G401 (cell line): ENCODE measurements around the gene RAD51C. TPM values are rescaled to one million over a fixed set of nuclear protein-coding genes. Genes with fewer than 3 reads are reported as not detected.
A peak's percentile ranks its signal among the peaks of the same experiment; 100 is the strongest.
"Not testable (repeated sequence)": the region's sequence is repeated elsewhere in the genome, so short reads cannot be mapped to it uniquely, and the experiment has no call there.

Source experiments
- DNase-seq: peaks from one replicate; pipeline ENCODE4 v3.0.0-alpha.2; 2015; ENCODE audit warnings: low spot score
- in situ Hi-C: cut with HindIII; loops from 2 replicates; pipeline ENCODE4 v1.10.0; 2016; ENCODE audit warnings: low sequenced_read_pairs, mixed read lengths
- total RNA-seq: library from RNA; depleted of rRNA; stranded (reverse); fragments of >200 nt; shearing (Covaris generic); gene quantifications from 2 replicates; pipeline ENCODE4 v1.2.3, GENCODE V29; 2014; rRNA removed

RAD51C gene
- total RNA-seq: 81.2 and 112 TPM in 2 replicates

DNA sequence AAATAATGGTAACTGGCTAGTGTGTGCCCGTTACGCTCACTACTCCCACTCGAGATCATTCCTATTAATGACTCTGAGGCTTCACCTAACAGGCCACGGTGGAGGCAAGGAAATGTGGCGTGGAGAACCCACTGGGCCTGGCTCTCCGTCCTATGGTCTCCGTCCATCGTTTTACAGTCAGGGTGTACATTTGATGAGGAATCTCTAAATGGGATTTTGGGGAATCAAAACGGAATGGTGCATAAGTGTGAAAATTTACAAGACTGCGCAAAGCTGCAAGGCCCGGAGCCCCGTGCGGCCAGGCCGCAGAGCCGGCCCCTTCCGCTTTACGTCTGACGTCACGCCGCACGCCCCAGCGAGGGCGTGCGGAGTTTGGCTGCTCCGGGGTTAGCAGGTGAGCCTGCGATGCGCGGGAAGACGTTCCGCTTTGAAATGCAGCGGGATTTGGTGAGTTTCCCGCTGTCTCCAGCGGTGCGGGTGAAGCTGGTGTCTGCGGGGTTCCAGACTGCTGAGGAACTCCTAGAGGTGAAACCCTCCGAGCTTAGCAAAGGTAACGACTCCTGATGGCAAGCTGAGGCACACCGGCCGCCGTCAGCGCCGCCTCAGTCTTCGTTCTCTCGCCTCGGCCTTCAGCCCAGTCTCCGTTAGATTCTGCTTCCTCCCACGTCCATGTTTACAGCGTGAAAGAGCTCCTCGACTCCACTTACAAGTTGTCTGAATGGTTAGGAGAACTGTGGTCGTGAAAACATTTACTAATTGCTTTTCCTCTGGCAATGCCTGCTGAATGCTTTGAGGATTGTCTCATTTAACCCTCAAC lies at the start of gene RAD51C:
RAD51C (plus strand) TSS at position 364 of the 817 bp plus-strand sequence; CDS start at position 406, 42 bp downstream.
- peak; percentile 89 for DNase-seq
- in situ Hi-C loops: no loop called here

- in situ Hi-C loops: no loop called here
- DNase-seq: no peak
Observed at GRCh38 chr17:58643147-58643546, 49.3 kb upstream of the RAD51C start.

DNA sequence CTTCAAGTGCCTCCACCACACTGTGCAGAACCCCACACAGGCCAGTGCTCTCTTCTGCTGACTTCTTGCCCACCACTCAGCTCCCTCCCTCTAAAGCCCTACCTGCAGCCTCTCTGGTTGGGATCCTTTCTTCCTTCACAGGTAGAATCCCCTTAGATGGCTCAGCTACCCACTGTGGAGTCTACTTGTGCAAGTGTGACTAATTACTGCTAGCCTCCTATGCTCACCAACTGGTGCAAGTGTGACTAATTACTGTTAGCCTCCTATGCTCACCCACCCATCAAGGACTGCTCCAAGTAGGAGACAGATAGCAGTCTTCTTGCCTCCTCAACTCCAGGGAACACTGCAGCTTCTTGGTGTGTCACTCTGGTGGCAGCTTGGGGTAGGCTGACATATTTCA lies 44.2 kb upstream of the RAD51C start:
- in situ Hi-C loops: no loop called here

GRCh38 chr17:58657962-58658803 lies 34.2 kb upstream of the RAD51C start:
- DNase-seq, in situ Hi-C loops: not testable (repeated sequence)

More for the DNA sequence above, 44.2 kb upstream of the RAD51C start:
- no peak for DNase-seq

GRCh38 chr17:58658804-58659713 lies 33.3 kb upstream of the RAD51C start:
- DNase-seq: peak; percentile 95
- in situ Hi-C loops: no loop called here

GRCh38 chr17:58659714-58660084 lies 32.7 kb upstream of the RAD51C start:
- in situ Hi-C loops: not testable (repeated sequence)

GRCh38 chr17:58660621-58661020 lies 31.8 kb upstream of the RAD51C start:
- in situ Hi-C loops: no loop called here
- DNase-seq: no peak

More at GRCh38 chr17:58659714-58660084, 32.7 kb upstream of the RAD51C start:
- DNase-seq: not testable (repeated sequence)

- in situ Hi-C loops: no loop called here
- DNase-seq: no peak
Observed at GRCh38 chr17:58661499-58661898, 30.9 kb upstream of the RAD51C start.

GRCh38 chr17:58664302-58664701 lies 28.1 kb upstream of the RAD51C start:
- no peak for DNase-seq
- in situ Hi-C loops: no loop called here

GRCh38 chr17:58665946-58666857 lies 26.2 kb upstream of the RAD51C start:
- in situ Hi-C loops: no loop called here

GRCh38 chr17:58666858-58667267 lies 25.5 kb upstream of the RAD51C start:
- no peak for DNase-seq
- in situ Hi-C loops: no loop called here

More at GRCh38 chr17:58665946-58666857, 26.2 kb upstream of the RAD51C start:
- no peak for DNase-seq

- in situ Hi-C loops: no loop called here
- DNase-seq: no peak
Observed at GRCh38 chr17:58667934-58668597, 24.3 kb upstream of the RAD51C start.

DNA sequence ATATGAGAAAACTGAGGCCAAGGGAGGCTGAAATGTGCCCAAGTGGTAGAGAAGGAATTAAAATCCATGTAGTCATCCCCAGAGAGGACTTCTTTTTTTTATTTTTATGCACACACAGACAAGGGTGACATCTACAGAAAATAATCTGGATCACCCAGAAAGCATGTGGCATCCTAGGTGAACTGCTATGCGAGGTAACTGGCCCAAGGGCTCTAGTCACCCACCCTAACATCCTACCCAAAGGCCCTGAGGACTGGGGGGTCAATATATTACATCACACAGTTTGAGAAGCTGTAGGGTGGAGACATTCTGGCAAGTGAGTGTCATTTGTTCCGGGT lies 23.8 kb upstream of the RAD51C start:
- no peak for DNase-seq
- in situ Hi-C loops: no loop called here

DNA sequence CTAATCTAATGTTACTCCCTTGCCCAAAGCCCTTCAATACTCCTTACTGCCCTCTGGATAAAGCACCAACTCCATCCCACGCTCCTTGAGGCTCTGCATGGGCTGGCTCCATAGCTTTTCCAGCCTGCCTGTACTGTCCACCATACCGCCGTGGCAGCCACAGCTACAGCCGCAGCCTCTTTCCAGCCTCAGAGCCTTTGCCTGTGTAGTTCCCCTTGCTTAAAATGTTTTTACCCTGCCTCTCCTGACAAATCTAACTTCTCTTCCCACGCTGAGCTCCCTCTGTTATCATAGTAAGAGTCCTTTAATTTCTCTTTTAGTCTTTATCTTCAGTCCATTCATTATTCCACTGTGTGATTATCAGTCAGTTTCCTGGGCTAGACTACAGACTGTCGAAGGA lies 22.5 kb upstream of the RAD51C start:
- in situ Hi-C loops: no loop called here
- no peak for DNase-seq

DNA sequence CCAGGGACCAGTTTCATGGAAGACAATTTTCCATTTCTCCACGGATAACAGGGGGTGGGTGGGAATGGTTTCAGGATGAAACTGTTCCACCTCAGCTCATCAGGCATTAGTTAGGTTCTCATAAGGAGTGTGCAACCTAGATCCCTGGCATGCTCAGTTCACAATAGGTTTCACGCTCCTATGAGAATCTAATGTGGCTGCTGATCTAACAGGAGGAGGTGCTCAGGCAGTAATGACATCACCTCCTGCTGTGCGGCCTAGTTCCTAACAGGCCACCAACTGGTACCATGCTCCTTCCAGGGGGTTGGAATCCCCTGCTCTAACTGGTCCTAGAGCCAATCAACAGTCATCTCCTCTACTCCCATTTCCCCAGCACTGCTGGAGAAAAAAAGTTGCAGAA lies 20.4 kb upstream of the RAD51C start:
- DNase-seq: no peak
- in situ Hi-C loops: no loop called here

DNA sequence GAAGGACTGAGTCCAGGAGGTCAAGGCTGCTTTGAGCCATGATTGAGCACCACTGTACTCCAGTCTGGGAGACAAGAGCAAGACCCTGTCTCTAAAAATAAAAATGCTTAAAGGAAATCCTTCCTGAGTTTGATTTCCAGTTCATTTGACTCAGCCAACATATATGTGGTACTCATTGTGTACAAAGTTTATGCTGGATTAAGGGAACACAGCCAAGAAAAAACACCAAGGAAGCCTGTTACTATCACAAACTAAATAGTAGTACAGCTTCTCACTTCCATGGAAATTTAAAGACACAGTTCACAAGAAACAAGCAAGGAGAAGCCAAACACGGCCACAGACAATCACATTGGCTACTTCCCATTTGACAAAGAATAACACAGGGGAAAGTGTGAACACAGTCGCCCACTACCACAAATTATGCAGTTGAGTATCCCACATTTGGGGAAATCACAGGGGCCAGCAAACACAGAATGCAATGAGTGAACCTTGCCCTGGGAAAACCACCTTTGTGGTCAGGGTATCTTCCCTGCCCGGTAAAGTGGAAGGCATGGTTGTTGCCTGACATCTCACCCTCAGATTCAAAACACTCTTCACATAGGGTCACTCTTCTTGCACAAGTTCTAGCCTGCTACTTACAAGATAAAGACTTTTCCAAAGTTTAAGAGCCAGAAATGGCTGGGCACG lies 15.1 kb upstream of the RAD51C start:
- in situ Hi-C loops: no loop called here
- no peak for DNase-seq

GRCh38 chr17:58678287-58678686 lies 14.1 kb upstream of the RAD51C start:
- in situ Hi-C loops, DNase-seq: not testable (repeated sequence)
